Measurements from ENCODE around the gene ANKRD33.

GRCh38 chr12:51889216-51890132 lies 1.6 kb downstream of the ANKRD33 start:
- TF ChIP-seq, protein P1, sequence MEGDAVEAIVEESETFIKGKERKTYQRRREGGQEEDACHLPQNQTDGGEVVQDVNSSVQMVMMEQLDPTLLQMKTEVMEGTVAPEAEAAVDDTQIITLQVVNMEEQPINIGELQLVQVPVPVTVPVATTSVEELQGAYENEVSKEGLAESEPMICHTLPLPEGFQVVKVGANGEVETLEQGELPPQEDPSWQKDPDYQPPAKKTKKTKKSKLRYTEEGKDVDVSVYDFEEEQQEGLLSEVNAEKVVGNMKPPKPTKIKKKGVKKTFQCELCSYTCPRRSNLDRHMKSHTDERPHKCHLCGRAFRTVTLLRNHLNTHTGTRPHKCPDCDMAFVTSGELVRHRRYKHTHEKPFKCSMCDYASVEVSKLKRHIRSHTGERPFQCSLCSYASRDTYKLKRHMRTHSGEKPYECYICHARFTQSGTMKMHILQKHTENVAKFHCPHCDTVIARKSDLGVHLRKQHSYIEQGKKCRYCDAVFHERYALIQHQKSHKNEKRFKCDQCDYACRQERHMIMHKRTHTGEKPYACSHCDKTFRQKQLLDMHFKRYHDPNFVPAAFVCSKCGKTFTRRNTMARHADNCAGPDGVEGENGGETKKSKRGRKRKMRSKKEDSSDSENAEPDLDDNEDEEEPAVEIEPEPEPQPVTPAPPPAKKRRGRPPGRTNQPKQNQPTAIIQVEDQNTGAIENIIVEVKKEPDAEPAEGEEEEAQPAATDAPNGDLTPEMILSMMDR (IDR thresholded peaks at IDR 0.05) = no peak
- TF ChIP-seq POLR2A (IDR thresholded peaks at IDR 0.05) = no peak

All from thyroid gland (tissue), 4 donors.